Esophagus muscularis mucosa (tissue), 4 donors: Measurements from ENCODE around the gene BSCL2. TPM values are rescaled to one million over a fixed set of nuclear protein-coding genes. Genes with fewer than 3 reads are reported as not detected.
A peak's percentile ranks its signal among the peaks of the same experiment; 100 is the strongest.

Source experiments
- DNase-seq: peaks from one replicate; pipeline ENCODE4 v3.0.0-alpha.2; 2017; ENCODE audit errors: extremely low spot score
- H3K27ac ChIP-seq, 4 donors: fragments of 200-600 bp; sonication (generic); replicated peaks in 1 of 4; 1 replicate in 3 of 4; 2 replicates in 1 of 4; pipeline ENCODE4 v1.5.1; 2016 to 2019; ENCODE audit warnings: mild to moderate bottlenecking in 1 of 4
- H3K27me3 ChIP-seq, 4 donors: fragments of 200-600 bp; sonication (generic); one replicate each; pipeline versions ENCODE4 v1.5.1 to v1.6.0; 2016 to 2019
- H3K36me3 ChIP-seq, 4 donors: fragments of 200-600 bp; sonication (generic); one replicate each; pipeline ENCODE4 v1.5.1; 2016 to 2019
- H3K4me1 ChIP-seq, 4 donors: fragments of 200-600 bp; sonication (generic); one replicate each; pipeline ENCODE4 v1.5.1; 2016 to 2019
- H3K4me3 ChIP-seq, 4 donors: fragments of 200-600 bp; sonication (generic); 1 replicate in 2 of 4; 2 replicates in 2 of 4; pipeline ENCODE4 v1.5.1; 2016 to 2019; ENCODE audit warnings: mild to moderate bottlenecking in 4 of 4, moderate library complexity in 1 of 4
- H3K9me3 ChIP-seq, 4 donors: fragments of 200-600 bp; sonication (generic); 1 replicate in 3 of 4; 2 replicates in 1 of 4; pipeline ENCODE4 v1.5.1; 2016 to 2019
- EP300 ChIP-seq: sonication (generic); formaldehyde crosslinking; IDR thresholded peaks from one replicate; pipeline ENCODE4 v1.6.1; 2017; ENCODE audit warnings: antibody characterized with exemption
- POLR2A ChIP-seq: fragments of 450-650 bp; IDR thresholded peaks from one replicate; pipeline ENCODE4 v1.6.1; 2017; ENCODE audit warnings: antibody characterized with exemption, moderate library complexity, mild to moderate bottlenecking, low read depth
- POLR2AphosphoS5 ChIP-seq, 2 donors: sonication (generic); formaldehyde crosslinking; IDR thresholded peaks; one replicate each; pipeline ENCODE4 v1.6.1; 2017; ENCODE audit warnings: antibody characterized with exemption in 2 of 2
- WGBS: methylation state at CpG from one replicate; pipeline ENCODE4 v1.1.5; 2018; 5-methylcytosine and 5-hydroxymethylcytosine counted together
- intact Hi-C: fragments of 100-400 bp; cut with DNase I; formaldehyde crosslinking; loops from one replicate; pipeline ENCODE4 v1.15.1; 2023
- total RNA-seq, 4 donors: library from RNA; depleted of rRNA; stranded (reverse); fragments of >200 nt; gene quantifications; one replicate each; pipeline versions ENCODE4 v1.1.0 to v1.2.1, GENCODE V29; 2016
- TF ChIP-seq, protein P1 (sequence below), 3 experiments: fragments of 200-600 bp in 2 of 3; fragments of 450-650 bp in 1 of 3; sonication (generic) in 2 of 3; IDR thresholded peaks; one replicate each; pipeline ENCODE4 v1.5.1; 2017 to 2019; ENCODE audit warnings: antibody characterized with exemption in 3 of 3, mild to moderate bottlenecking in 2 of 3, moderate library complexity in 1 of 3

The BSCL2 gene
- total RNA-seq, 4 donors from 2014 or later: 25.3 to 58.1 (median 39.2) TPM

DNA sequence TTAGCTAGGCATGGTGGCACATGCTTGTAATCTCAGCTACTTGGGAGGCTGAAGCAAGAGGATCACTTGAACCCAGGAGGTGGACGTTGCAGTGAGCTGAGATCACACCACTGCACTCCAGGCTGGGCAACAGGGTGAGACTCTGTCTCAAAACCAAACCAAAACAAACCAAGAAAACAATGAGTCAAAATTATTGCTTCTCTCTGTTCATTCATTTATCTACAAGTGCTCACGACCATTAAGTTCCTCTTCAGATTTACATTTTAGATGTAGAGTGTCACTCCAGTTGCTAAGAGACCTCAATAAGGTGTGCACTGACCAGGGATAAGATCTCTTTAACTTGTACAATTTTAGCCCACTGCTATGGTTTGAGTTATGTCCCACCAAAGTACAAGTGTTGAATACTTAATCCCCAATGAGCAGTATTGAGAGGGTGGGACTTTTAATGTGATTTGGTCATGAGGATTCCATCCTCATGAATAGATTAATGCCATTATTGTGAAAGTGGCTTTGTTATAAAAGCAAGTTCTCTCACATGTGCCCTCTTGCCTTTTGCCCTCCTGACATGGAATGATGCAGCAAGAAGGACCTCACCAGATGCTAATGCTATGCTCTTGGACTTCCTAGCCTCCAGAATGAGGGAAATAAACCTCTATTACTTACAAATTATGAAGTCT is 12.2 kb upstream of the BSCL2 start:
- WGBS: 72% methylated on average over 2 of the region's 2 CpGs
- H3K36me3 ChIP-seq: peaks cover 91 to 98% (median 96%) of the 10 kb centered on the region in 4 donors

GRCh38 chr11:62716816-62717215 is 9.6 kb upstream of the BSCL2 start:
- intact Hi-C loops: no loop called here
- Histone ChIP-seq H3K4me1 (peaks cover 0 to 23% (median 12%) of the 10 kb centered on the region in 4 donors), H3K27ac (no peak overlapping the region), H3K27me3 (no peaks in the 10 kb centered on the region), H3K4me3 (no peak overlapping the region), H3K9me3 (no peaks in the 10 kb centered on the region), H3K36me3 (peaks cover 84 to 100% (median 97%) of the 10 kb centered on the region in 4 donors)
- no peak for TF ChIP-seq EP300
- TF ChIP-seq, protein P1, sequence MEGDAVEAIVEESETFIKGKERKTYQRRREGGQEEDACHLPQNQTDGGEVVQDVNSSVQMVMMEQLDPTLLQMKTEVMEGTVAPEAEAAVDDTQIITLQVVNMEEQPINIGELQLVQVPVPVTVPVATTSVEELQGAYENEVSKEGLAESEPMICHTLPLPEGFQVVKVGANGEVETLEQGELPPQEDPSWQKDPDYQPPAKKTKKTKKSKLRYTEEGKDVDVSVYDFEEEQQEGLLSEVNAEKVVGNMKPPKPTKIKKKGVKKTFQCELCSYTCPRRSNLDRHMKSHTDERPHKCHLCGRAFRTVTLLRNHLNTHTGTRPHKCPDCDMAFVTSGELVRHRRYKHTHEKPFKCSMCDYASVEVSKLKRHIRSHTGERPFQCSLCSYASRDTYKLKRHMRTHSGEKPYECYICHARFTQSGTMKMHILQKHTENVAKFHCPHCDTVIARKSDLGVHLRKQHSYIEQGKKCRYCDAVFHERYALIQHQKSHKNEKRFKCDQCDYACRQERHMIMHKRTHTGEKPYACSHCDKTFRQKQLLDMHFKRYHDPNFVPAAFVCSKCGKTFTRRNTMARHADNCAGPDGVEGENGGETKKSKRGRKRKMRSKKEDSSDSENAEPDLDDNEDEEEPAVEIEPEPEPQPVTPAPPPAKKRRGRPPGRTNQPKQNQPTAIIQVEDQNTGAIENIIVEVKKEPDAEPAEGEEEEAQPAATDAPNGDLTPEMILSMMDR (IDR thresholded peaks at IDR 0.05): no peak
- TF ChIP-seq POLR2AphosphoS5 (IDR thresholded peaks at IDR 0.05): no peak
- TF ChIP-seq POLR2A: no peak
- DNase-seq: no peak
- 84% methylated on average over 11 of the region's 11 CpGs for whole genome bisulfite sequencing

More for the DNA sequence above, 12.2 kb upstream of the BSCL2 start:
- H3K4me1 ChIP-seq: peaks cover 16 to 38% (median 26%) of the 10 kb centered on the region in 4 donors
- H3K4me3 ChIP-seq: no peak overlapping the region
- no peak for DNase-seq
- H3K27ac ChIP-seq: no peak overlapping the region
- H3K27me3 ChIP-seq: no peaks in the 10 kb centered on the region
- H3K9me3 ChIP-seq: no peaks in the 10 kb centered on the region
- intact Hi-C loops: no loop called here
- TF ChIP-seq POLR2AphosphoS5 (IDR thresholded peaks at IDR 0.05) (no peak), POLR2A (no peak), EP300 (no peak)
- TF ChIP-seq, protein P1 (IDR thresholded peaks at IDR 0.05): no peak

DNA sequence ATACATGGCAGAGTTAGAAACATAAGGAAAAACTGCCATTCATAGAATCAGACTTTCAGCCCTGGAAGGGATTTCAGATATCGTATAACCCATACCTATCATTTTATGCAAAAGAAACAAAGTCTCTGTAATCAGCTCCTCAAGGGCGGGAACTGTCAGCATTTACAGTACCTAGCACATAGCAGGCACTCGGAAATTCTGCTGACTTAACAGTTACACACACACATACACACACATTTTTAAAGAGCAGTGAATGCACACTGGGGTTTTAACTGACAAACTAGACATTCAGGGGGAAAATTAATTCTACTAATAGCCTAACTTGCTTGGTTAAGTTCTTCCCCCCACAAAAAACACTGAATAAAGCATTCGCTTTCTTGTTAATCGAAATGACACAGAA is 9.0 kb upstream of the BSCL2 start:
- Histone ChIP-seq H3K4me1 (peaks cover 0 to 23% (median 11%) of the 10 kb centered on the region in 4 donors), H3K4me3 (no peak overlapping the region), H3K9me3 (no peaks in the 10 kb centered on the region), H3K27me3 (no peaks in the 10 kb centered on the region), H3K27ac (peak overlapping the region in 1 of 4 donors; percentile 6), H3K36me3 (peaks cover 78 to 100% (median 97%) of the 10 kb centered on the region in 4 donors)
- WGBS: 89% methylated on average over 5 of the region's 5 CpGs
- TF ChIP-seq POLR2AphosphoS5 (IDR thresholded peaks at IDR 0.05): no peak
- TF ChIP-seq, protein P1 (IDR thresholded peaks at IDR 0.05): no peak
- no peak for TF ChIP-seq EP300
- TF ChIP-seq POLR2A: no peak
- no peak for DNase-seq
- intact Hi-C loops: no loop called here

DNA sequence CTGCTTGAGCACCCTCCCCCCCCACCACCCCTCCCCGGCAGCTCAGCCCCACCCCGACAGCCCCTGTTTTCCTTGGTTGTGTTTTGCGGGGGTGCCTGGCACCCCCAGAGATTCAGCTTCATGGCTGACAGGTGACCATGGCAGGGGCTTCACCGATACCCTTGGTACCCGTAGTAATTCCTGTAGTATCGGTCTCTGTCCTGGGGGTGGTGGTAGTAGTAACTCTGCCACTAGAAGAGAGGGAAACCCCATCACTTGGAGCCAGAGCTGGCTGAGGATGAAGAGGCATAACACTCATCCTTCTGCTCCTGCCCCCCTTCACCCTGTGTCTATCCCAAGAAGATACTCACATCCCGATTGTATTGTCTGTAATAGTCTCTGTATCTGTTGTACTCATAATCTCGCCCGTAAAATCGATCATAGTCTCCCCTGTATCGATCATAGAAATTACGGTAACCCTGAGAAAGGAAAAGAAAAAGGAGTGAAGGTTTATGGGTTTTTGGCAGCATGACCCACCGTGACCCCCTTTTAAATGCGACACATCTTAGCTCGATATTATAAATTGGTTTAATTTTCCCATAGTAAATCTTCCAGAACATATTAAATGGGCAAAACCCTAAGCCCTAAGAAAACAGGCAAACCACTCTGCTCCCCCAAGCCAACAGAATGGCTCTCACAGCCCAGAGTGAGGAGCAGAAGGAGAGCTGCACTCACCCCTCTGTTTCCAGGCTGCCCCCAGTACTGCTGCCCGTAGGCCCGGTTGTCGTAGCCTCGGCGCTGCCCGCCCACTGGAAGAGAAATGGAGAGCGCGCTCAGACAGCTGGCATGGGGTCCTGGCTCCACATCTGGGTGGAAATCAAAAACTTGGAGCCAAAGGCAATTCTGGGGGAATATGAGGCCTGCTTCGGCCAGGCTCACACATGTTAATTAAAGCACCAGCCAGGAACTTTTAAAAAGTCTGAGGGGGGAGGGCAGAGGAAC is 8.2 kb upstream of the BSCL2 start:
- 88% methylated on average over 24 of the region's 24 CpGs for WGBS
- no peaks in the 10 kb centered on the region for H3K27me3 ChIP-seq
- peak overlapping the region in 1 of 4 donors; percentile 21 for H3K27ac ChIP-seq
- H3K9me3 ChIP-seq: no peaks in the 10 kb centered on the region
- intact Hi-C loops: no loop called here
- peaks cover 4 to 27% (median 12%) of the 10 kb centered on the region in 4 donors for H3K4me1 ChIP-seq
- H3K36me3 ChIP-seq: peaks cover 77 to 99% (median 97%) of the 10 kb centered on the region in 4 donors
- no peak overlapping the region for H3K4me3 ChIP-seq
- TF ChIP-seq EP300 (no peak), POLR2AphosphoS5 (IDR thresholded peaks at IDR 0.05) (no peak), POLR2A (no peak)
- TF ChIP-seq, protein P1 (IDR thresholded peaks at IDR 0.05): no peak
- DNase-seq: no peak
